ENCODE results near the gene AASDH.

AASDH gene

GRCh38 chr4:56345458-56345857 is 41.8 kb downstream of the AASDH start:
- Histone ChIP-seq H3K36me3 (ENCODE audit: low read depth) (peaks cover 10% of the 10 kb centered on the region), H3K4me3 (ENCODE audit: severe bottlenecking) (no peak overlapping the region), H3K9me3 (ENCODE audit: severe bottlenecking) (no peaks in the 10 kb centered on the region), H3K4me1 (ENCODE audit: insufficient read depth, poor library complexity, severe bottlenecking) (no peaks in the 10 kb centered on the region), H3K27me3 (ENCODE audit: insufficient read depth, poor library complexity, severe bottlenecking) (no peaks in the 10 kb centered on the region), H3K27ac (ENCODE audit: poor library complexity, severe bottlenecking) (no peak overlapping the region)
- TF ChIP-seq CTCF (IDR thresholded peaks at IDR 0.05; ENCODE audit: poor library complexity, severe bottlenecking), result no peak
- ATAC-seq (ENCODE audit: low read depth) (no peak), DNase-seq (ENCODE audit: low spot score) (no peak)

- no peak for ATAC-seq (ENCODE audit: low read depth)
- Histone ChIP-seq H3K27ac (ENCODE audit: poor library complexity, severe bottlenecking) (no peak overlapping the region), H3K36me3 (ENCODE audit: low read depth) (no peaks in the 10 kb centered on the region), H3K9me3 (ENCODE audit: severe bottlenecking) (no peaks in the 10 kb centered on the region), H3K4me1 (ENCODE audit: insufficient read depth, poor library complexity, severe bottlenecking) (no peaks in the 10 kb centered on the region), H3K4me3 (ENCODE audit: severe bottlenecking) (no peak overlapping the region), H3K27me3 (ENCODE audit: insufficient read depth, poor library complexity, severe bottlenecking) (no peaks in the 10 kb centered on the region)
- no peak for TF ChIP-seq CTCF (IDR thresholded peaks at IDR 0.05; ENCODE audit: poor library complexity, severe bottlenecking)
- DNase-seq (ENCODE audit: low spot score), result no peak
Measured at GRCh38 chr4:56342746-56343145, 44.5 kb downstream of the AASDH start.

- TF ChIP-seq CTCF (IDR thresholded peaks at IDR 0.05; ENCODE audit: poor library complexity, severe bottlenecking), result no peak
- DNase-seq (ENCODE audit: low spot score) (no peak), ATAC-seq (ENCODE audit: low read depth) (0 out of 3 replicates have a peak, but pooled peaks have one; percentile 21)
- Histone ChIP-seq H3K9me3 (ENCODE audit: severe bottlenecking) (peaks cover 3% of the 10 kb centered on the region), H3K27me3 (ENCODE audit: insufficient read depth, poor library complexity, severe bottlenecking) (no peaks in the 10 kb centered on the region), H3K36me3 (ENCODE audit: low read depth) (no peaks in the 10 kb centered on the region), H3K4me1 (ENCODE audit: insufficient read depth, poor library complexity, severe bottlenecking) (no peaks in the 10 kb centered on the region), H3K4me3 (ENCODE audit: severe bottlenecking) (no peak overlapping the region), H3K27ac (ENCODE audit: poor library complexity, severe bottlenecking) (no peak overlapping the region)
Measured at GRCh38 chr4:56330691-56331090, 56.6 kb downstream of the AASDH start.

GRCh38 chr4:56326363-56326762 is 60.9 kb downstream of the AASDH start:
- DNase-seq (ENCODE audit: low spot score) (no peak), ATAC-seq (ENCODE audit: low read depth) (peak; percentile 36; the same call in 2 of the 3 replicates)
- TF ChIP-seq CTCF (IDR thresholded peaks at IDR 0.05; ENCODE audit: poor library complexity, severe bottlenecking), result no peak
- Histone ChIP-seq H3K9me3 (ENCODE audit: severe bottlenecking) (no peaks in the 10 kb centered on the region), H3K4me3 (ENCODE audit: severe bottlenecking) (no peak overlapping the region), H3K36me3 (ENCODE audit: low read depth) (no peaks in the 10 kb centered on the region), H3K27me3 (ENCODE audit: insufficient read depth, poor library complexity, severe bottlenecking) (no peaks in the 10 kb centered on the region), H3K27ac (ENCODE audit: poor library complexity, severe bottlenecking) (no peak overlapping the region), H3K4me1 (ENCODE audit: insufficient read depth, poor library complexity, severe bottlenecking) (no peaks in the 10 kb centered on the region)

- no peak for TF ChIP-seq CTCF (IDR thresholded peaks at IDR 0.05; ENCODE audit: poor library complexity, severe bottlenecking)
- Histone ChIP-seq H3K4me3 (ENCODE audit: severe bottlenecking) (no peak overlapping the region), H3K36me3 (ENCODE audit: low read depth) (no peaks in the 10 kb centered on the region), H3K27ac (ENCODE audit: poor library complexity, severe bottlenecking) (no peak overlapping the region), H3K4me1 (ENCODE audit: insufficient read depth, poor library complexity, severe bottlenecking) (no peaks in the 10 kb centered on the region), H3K27me3 (ENCODE audit: insufficient read depth, poor library complexity, severe bottlenecking) (no peaks in the 10 kb centered on the region), H3K9me3 (ENCODE audit: severe bottlenecking) (no peaks in the 10 kb centered on the region)
- no peak for ATAC-seq (ENCODE audit: low read depth)
- DNase-seq (ENCODE audit: low spot score), result no peak
Measured at GRCh38 chr4:56324011-56324610, 63.2 kb downstream of the AASDH start.

Measured in RWPE2 (cell line).